GM21619 (cell line): Measurements from ENCODE around the gene CXCL1.

Experiments used
- ATAC-seq: cut with Tn5 transposase; IDR thresholded peaks from one replicate; pipeline ENCODE4 v1.9.1; 2021; ENCODE audit not compliant: unreplicated experiment

CXCL1 gene

DNA sequence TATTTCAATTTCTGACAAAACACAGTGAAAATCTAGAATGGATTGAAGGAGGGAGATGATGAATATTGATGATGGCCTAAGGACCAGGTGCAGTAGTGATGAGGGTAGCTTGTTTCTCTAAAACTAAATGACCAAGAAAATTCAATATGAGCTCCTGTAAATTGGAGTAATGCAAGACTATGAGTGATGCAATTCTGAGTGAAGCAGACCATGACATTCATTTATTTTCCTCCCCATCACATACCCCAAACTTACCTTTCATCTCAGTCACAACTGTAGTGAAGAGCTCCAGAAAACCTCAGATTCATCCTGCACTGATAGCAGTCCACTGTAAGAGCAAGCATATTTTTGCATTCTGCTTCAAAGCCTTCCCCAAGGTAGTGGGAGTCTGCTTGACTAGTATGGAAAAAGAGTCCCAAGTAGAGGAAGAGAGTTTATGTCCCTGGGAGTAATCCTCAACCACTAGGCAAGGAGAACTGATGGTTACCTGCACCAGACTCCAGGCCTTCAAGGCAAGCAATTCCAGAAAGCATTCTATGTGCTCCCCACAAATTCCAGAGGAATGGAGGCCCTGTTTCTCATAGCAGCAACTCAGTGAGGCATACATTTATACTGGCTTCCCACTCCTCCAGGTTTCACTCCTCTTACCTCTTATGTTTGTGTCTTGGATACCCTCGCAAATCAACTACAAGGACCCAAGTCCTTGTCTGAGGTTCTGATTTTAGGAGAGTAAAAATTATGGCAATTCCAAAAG is 47.2 kb downstream of the CXCL1 start:
- no peak for ATAC-seq

- no peak for ATAC-seq
These were observed 47.9 kb downstream of the CXCL1 start for GRCh38 chr4:73917081-73917501.

GRCh38 chr4:73918058-73918457 is 48.9 kb downstream of the CXCL1 start:
- no peak for ATAC-seq

GRCh38 chr4:73919691-73920090 is 50.5 kb downstream of the CXCL1 start:
- no peak for ATAC-seq
